NCI-H345 treated with DMSO at 0.1 percent for 48 hours (cell line): Measurements from ENCODE around the gene CTNNBIP1.
A peak's percentile ranks its signal among the peaks of the same experiment; 100 is the strongest.

Experiments
- DNase-seq: peaks from one replicate; lab custom pipeline; 2025; ENCODE audit not compliant: unreplicated experiment; lab: John Stamatoyannopoulos, UW

The CTNNBIP1 gene

GRCh38 chr1:9881838-9882249 is 28.2 kb downstream of the CTNNBIP1 start:
- no peak for DNase-seq

GRCh38 chr1:9878404-9878803 is 31.7 kb downstream of the CTNNBIP1 start:
- no peak for DNase-seq

GRCh38 chr1:9877962-9878361 is 32.1 kb downstream of the CTNNBIP1 start:
- peak; percentile 77 for DNase-seq

GRCh38 chr1:9875636-9876000 is 34.5 kb downstream of the CTNNBIP1 start:
- no peak for DNase-seq

- peak; percentile 36 for DNase-seq
Measured at GRCh38 chr1:9874959-9875635, 35.0 kb downstream of the CTNNBIP1 start.

DNA sequence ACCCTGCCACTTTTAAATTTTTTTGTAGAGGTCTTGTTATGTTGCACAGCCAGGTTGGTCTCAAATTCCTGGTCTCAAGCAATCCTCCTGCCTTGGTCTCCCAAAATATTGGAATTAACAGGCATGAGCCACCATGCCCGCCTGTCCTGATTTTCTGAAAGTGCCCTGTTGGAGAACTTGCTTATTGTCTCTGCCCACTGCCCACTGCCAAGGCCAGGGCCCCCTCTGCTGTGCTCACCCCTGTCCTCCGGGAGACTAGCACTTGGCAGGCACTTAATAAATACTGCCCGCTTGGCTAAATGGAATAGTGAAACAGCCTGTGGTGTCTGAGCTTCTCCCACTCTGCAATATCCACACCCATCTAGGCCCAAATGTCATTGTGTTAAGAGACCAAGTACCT is 35.7 kb downstream of the CTNNBIP1 start:
- DNase-seq: no peak

GRCh38 chr1:9873992-9874391 is 36.1 kb downstream of the CTNNBIP1 start:
- no peak for DNase-seq

- DNase-seq: no peak
Measured at GRCh38 chr1:9873385-9873784, 36.7 kb downstream of the CTNNBIP1 start.

GRCh38 chr1:9872430-9873165 is 37.5 kb downstream of the CTNNBIP1 start:
- no peak for DNase-seq

DNA sequence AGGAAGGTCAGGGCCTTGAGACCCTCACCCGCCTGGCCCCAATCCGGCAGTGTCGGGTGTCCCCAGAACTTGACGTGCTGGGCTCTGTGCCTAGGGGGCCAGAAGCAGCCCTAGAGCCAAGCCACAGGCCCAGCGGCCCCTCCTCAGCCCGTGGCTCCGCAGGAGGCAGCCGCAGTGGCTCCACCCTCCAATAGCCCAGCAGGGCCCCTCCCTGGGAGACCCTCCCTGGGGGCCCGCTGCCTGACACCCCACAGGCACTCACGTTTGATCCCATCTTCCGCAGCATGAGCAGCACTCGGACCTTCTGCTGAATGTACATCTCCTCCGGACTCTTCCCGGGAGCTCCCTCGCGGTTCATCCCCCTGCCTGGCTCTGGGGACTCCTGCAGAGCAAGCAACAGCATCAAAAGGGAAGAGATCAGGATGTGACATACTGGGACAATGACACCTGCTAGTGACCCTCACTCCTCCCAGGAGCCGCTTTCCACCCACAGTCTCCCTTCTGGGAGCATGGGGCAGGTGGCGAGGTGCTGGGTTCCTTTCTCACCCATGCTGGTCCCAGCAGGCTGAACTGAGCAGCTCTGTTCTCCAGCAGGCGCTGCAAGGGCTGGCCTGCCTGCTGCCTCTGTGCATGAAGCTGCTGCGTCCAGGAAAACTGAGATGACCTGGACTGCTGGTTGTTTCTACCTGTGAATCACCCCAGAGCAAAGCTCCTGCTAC is 38.2 kb downstream of the CTNNBIP1 start:
- no peak for DNase-seq

DNA sequence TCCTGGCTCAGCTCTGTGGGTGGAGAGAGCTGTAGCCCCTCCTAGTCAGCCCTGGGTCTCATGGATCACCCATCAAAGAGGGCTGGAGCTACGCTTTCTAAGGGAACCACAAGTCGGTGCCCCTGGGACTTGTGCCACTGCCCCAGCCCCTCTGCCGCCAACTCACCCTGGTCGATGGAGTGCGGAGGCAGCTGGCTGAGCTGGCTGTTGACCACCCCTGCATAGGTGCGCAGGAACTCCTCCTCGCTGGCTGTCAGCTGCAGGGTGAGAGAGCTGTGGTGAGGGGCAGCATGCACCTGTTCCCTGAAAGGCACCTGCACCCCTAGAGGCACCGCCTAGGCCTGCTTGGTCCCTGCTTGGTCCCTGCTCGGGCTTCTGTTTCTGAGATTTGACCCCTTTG is 39.0 kb downstream of the CTNNBIP1 start:
- no peak for DNase-seq

GRCh38 chr1:9870572-9870971 is 39.5 kb downstream of the CTNNBIP1 start:
- no peak for DNase-seq

DNA sequence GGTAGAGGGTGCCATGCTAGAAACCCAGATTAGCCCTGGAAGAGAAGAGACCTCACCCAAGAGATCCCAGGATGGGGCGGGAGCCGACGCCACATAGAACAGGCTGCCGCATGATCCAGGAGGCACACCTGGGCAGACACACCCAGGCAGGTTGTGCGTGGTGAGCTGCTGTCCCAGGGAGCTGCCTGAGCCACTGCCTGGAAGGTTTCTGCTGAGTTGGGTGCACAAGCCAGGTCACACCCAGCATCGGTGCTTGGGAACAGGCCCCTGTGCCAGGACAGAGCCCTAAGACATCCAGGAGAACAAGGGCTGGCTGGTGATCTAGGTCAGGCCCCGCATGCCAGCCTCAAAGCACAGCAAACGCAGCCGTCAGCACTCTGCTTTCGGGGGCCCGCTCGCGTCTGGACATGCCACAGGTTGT is 40.2 kb downstream of the CTNNBIP1 start:
- DNase-seq: no peak

- no peak for DNase-seq
Measured at GRCh38 chr1:9868244-9868590, 41.9 kb downstream of the CTNNBIP1 start.

GRCh38 chr1:9867408-9868243 is 42.4 kb downstream of the CTNNBIP1 start:
- DNase-seq: peak; percentile 51

DNA sequence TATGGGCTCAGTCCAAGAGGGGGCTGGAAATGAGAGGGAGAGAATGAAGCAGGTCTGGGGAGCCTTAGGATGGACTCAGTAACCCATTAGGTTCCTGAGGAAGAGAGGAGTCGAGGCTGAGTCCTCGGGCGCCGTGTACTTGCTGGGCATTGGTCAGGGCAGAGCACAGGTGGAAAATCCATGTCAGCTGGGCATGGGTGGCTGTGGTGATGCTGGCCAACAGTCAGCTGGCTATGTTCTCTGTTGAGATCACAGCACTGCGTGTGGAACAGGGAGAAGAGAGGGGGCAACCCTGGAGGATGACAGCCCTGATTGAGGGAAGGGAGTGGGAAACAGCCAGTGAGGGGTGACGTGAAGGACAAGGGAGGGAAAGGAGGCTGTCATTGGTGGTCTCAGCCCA is 43.2 kb downstream of the CTNNBIP1 start:
- DNase-seq: no peak

GRCh38 chr1:9865724-9866123 is 44.3 kb downstream of the CTNNBIP1 start:
- no peak for DNase-seq

DNA sequence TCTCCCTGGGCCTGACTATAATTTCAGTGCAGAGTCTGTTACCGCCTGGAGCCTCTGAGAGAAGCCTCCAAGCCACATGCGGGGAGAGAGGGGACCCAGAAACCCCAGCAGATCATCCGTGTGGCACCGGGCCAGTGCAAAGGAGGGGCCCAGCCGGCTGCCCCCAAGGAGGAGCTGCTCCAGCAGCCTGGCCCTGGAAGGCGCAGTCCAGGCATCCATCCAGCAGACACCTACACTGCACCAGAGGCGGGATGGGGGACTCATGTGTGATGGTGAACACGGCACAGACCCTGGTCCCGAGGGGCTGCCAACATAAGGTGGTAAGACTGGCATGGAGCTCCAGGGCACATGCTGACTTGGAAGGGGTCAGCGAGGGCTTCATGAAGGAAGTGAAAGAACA is 46.7 kb downstream of the CTNNBIP1 start:
- no peak for DNase-seq

GRCh38 chr1:9861360-9861759 is 48.7 kb downstream of the CTNNBIP1 start:
- no peak for DNase-seq

DNA sequence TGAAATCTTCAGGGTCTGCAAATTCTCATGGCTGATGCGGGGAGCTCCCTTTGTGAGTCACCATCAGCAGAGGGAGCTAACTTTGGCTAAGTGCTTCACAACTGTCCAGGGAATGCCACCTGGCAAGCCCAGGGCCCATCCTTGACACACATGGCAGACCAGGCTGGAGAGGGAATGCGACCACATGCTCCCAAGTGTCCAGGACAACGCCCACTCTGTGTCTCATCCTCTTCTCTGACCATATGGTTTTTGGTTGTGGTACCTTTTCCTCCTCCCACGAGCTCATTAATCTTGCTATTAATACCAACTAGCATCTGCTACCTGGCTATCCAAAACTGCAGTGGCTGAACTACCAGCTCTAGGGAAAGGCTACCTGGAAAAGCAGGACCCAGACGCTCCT is 49.2 kb downstream of the CTNNBIP1 start:
- DNase-seq: no peak

GRCh38 chr1:9859281-9860014 is 50.6 kb downstream of the CTNNBIP1 start:
- DNase-seq: no peak
